Measurements from ENCODE around the gene RBMS1.

RBMS1 gene

GRCh38 chr2:160303527-160303926, 190.1 kb downstream of the RBMS1 start:
- DNase-seq (ENCODE audit: low read depth in 2 of 2): no peak

GRCh38 chr2:160303076-160303475, 190.5 kb downstream of the RBMS1 start:
- DNase-seq (ENCODE audit: low read depth in 2 of 2): no peak

GRCh38 chr2:160301420-160301819, 192.2 kb downstream of the RBMS1 start:
- DNase-seq (ENCODE audit: low read depth in 2 of 2): peak in 1 of 2 donors; percentile 30

- no peak for DNase-seq (ENCODE audit: low read depth in 2 of 2)
Measured at GRCh38 chr2:160300203-160300602, 193.4 kb downstream of the RBMS1 start.

- no peak for DNase-seq (ENCODE audit: low read depth in 2 of 2)
Measured at GRCh38 chr2:160299540-160299939, 194.1 kb downstream of the RBMS1 start.

GRCh38 chr2:160298960-160299359, 194.6 kb downstream of the RBMS1 start:
- no peak for DNase-seq (ENCODE audit: low read depth in 2 of 2)

GRCh38 chr2:160295519-160296207, 197.9 kb downstream of the RBMS1 start:
- DNase-seq (ENCODE audit: low read depth in 2 of 2): no peak

GRCh38 chr2:160294889-160295288, 198.7 kb downstream of the RBMS1 start:
- DNase-seq (ENCODE audit: low read depth in 2 of 2): no peak

GRCh38 chr2:160294339-160294803, 199.2 kb downstream of the RBMS1 start:
- DNase-seq (ENCODE audit: low read depth in 2 of 2): no peak

- DNase-seq (ENCODE audit: low read depth in 2 of 2): no peak
Measured at GRCh38 chr2:160293391-160294091, 200.1 kb downstream of the RBMS1 start.

GRCh38 chr2:160292225-160292624, 201.4 kb downstream of the RBMS1 start:
- no peak for DNase-seq (ENCODE audit: low read depth in 2 of 2)

- DNase-seq (ENCODE audit: low read depth in 2 of 2): no peak
Measured at GRCh38 chr2:160291382-160291781, 202.2 kb downstream of the RBMS1 start.

GRCh38 chr2:160290598-160290997, 203.0 kb downstream of the RBMS1 start:
- DNase-seq (ENCODE audit: low read depth in 2 of 2): no peak

GRCh38 chr2:160289831-160290230, 203.8 kb downstream of the RBMS1 start:
- DNase-seq (ENCODE audit: low read depth in 2 of 2): no peak

GRCh38 chr2:160289126-160289525, 204.5 kb downstream of the RBMS1 start:
- DNase-seq (ENCODE audit: low read depth in 2 of 2): no peak

GRCh38 chr2:160288324-160288723, 205.3 kb downstream of the RBMS1 start:
- no peak for DNase-seq (ENCODE audit: low read depth in 2 of 2)

GRCh38 chr2:160287476-160287875, 206.1 kb downstream of the RBMS1 start:
- no peak for DNase-seq (ENCODE audit: low read depth in 2 of 2)

- DNase-seq (ENCODE audit: low read depth in 2 of 2): no peak
Measured at GRCh38 chr2:160286551-160286950, 207.1 kb downstream of the RBMS1 start.

GRCh38 chr2:160283675-160284074, 209.9 kb downstream of the RBMS1 start:
- no peak for DNase-seq (ENCODE audit: low read depth in 2 of 2)

GRCh38 chr2:160282063-160282580, 211.5 kb downstream of the RBMS1 start:
- DNase-seq (ENCODE audit: low read depth in 2 of 2): no peak

GRCh38 chr2:160281213-160281612, 212.4 kb downstream of the RBMS1 start:
- DNase-seq (ENCODE audit: low read depth in 2 of 2): no peak

GRCh38 chr2:160279813-160280465, 213.7 kb downstream of the RBMS1 start:
- DNase-seq (ENCODE audit: low read depth in 2 of 2): no peak

GRCh38 chr2:160278879-160279177, 214.8 kb downstream of the RBMS1 start:
- DNase-seq (ENCODE audit: low read depth in 2 of 2): no peak

All from stimulated activated CD4-positive, alpha-beta T cell treated with anti-CD3 and anti-CD28 coated beads, Interleukin-15, amount 100 ng/mL, for 48 hours (primary cell).